Effector memory CD4-positive, alpha-beta T cell (primary cell): ENCODE data around the gene S100P.
"Not testable (repeated sequence)": the region's sequence is repeated elsewhere in the genome, so short reads cannot be mapped to it uniquely, and the experiment has no call there.

Experiments used
- DNase-seq, 3 donors: peaks; one replicate each; pipeline ENCODE4 v3.0.0-alpha.2; 2020
- H3K27ac ChIP-seq: 2 replicates; pipeline ENCODE4 v1.7.0; 2013; ENCODE audit warnings: mild to moderate bottlenecking, low read length, moderate library complexity; ENCODE audit not compliant: insufficient read depth, poor library complexity, severe bottlenecking
- H3K27me3 ChIP-seq: replicated peaks from 2 replicates; pipeline ENCODE4 v1.7.0; 2013; ENCODE audit warnings: mild to moderate bottlenecking, low read length; ENCODE audit not compliant: insufficient read depth, control insufficient read depth, poor library complexity, severe bottlenecking
- H3K36me3 ChIP-seq: 2 replicates; pipeline ENCODE4 v1.7.0; 2013; ENCODE audit warnings: mild to moderate bottlenecking, low read length, moderate library complexity; ENCODE audit not compliant: control insufficient read depth, insufficient read depth
- H3K4me1 ChIP-seq: 2 replicates; pipeline ENCODE4 v1.7.0; 2013; ENCODE audit warnings: low read length, mild to moderate bottlenecking; ENCODE audit not compliant: control insufficient read depth, insufficient read depth, poor library complexity, severe bottlenecking
- H3K4me3 ChIP-seq: 2 replicates; pipeline ENCODE4 v1.7.0; 2013; ENCODE audit warnings: low read length, low read depth, mild to moderate bottlenecking; ENCODE audit not compliant: insufficient read depth, poor library complexity, severe bottlenecking
- H3K9me3 ChIP-seq: 2 replicates; pipeline ENCODE4 v1.7.0; 2013; ENCODE audit warnings: mild to moderate bottlenecking, low read length, moderate library complexity; ENCODE audit not compliant: control insufficient read depth

Gene S100P

DNA sequence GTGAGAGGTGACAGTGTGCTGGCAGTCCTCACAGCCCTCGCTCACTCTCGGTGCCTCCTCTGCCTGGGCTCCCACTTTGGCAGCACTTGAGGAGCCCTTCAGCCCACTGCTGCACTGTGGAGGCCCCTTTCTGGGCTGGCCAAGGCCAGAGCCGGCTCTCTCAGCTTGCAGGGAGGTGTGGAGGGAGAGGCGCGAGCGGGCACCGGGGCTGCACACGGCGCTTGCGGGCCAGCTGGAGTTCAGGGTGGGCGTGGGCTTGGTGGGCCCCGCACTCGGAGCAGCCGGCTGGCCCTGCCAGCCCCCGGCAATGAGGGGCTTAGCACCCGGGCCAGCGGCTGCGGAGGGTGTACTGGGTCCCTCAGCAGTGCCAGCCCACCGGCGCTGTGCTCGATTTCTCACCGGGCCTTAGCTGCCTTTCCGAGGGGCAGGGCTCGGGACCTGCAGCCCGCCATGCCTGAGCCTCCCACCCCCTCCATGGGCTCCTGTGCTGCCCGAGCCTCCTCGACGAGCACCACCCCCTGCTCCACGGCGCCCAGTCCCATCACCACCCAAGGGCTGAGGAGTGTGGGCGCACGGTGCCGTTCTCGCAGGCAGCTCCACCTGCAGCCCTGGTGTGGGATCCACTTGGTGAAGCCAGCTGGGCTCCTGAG, 21.0 kb upstream of the S100P start:
- Histone ChIP-seq H3K4me1 (peaks cover 28% of the 10 kb centered on the region), H3K27ac (peak overlapping the region; percentile 61)

GRCh38 chr4:6673191-6673659, 20.5 kb upstream of the S100P start:
- H3K9me3 ChIP-seq, H3K36me3 ChIP-seq, H3K27me3 ChIP-seq: not testable (repeated sequence)
- H3K4me1 ChIP-seq, result peaks cover 28% of the 10 kb centered on the region
- H3K4me3 ChIP-seq, result peak overlapping the region; percentile 65
- H3K27ac ChIP-seq, result peak overlapping the region; percentile 61
- DNase-seq, result peak; percentile 34 to 36 (median 35)

More for the DNA sequence above, 21.0 kb upstream of the S100P start:
- not testable (repeated sequence) for H3K4me3 ChIP-seq, H3K27me3 ChIP-seq, H3K9me3 ChIP-seq, DNase-seq, H3K36me3 ChIP-seq

DNA sequence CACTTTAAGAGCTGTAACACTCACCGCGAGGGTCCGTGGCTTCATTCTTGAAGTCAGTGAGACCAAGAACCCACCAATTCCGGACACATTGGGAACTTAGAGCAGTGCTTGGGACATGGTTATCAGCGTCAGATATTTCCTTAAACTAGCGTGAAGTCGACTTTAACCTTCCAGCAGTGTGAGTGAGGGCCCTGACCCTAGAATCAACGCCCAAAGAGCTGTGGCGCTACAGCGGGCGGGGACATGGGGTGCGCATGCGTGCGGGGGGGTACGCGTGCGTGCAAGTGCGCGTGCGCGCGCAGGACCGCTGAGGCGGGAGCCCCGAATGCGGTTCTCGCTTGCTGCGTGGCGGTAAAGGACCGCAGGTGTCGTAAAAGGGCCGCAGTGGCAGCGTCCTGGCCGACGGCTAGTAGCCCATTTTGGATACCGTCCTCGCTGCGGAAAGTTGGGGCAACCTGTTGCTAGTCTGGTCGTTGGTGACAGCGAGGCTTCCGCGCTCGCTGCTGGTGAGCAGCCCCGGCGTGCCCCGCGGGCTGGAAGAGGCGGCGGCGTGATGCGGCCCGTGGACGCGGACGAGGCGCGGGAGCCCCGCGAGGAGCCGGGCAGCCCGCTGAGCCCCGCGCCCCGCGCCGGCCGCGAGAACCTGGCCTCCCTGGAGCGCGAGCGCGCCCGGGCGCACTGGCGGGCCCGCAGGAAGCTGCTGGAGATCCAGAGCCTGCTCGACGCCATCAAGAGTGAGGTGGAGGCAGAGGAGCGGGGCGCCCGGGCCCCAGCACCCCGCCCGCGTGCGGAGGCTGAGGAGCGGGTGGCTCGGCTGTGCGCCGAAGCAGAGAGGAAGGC, 19.8 kb upstream of the S100P start:
- Histone ChIP-seq H3K27ac (peak overlapping the region; percentile 61), H3K9me3 (no peaks in the 10 kb centered on the region), H3K4me3 (peak overlapping the region; percentile 65), H3K36me3 (peaks cover 3% of the 10 kb centered on the region), H3K4me1 (peaks cover 28% of the 10 kb centered on the region), H3K27me3 (no peaks in the 10 kb centered on the region)
- DNase-seq, result peak; percentile 92 to 94 (median 93)

GRCh38 chr4:6674500-6675149, 19.1 kb upstream of the S100P start:
- Histone ChIP-seq H3K27ac (peak overlapping the region; percentile 61), H3K36me3 (peaks cover 3% of the 10 kb centered on the region), H3K27me3 (no peaks in the 10 kb centered on the region), H3K4me1 (peaks cover 28% of the 10 kb centered on the region), H3K9me3 (no peaks in the 10 kb centered on the region), H3K4me3 (peak overlapping the region; percentile 65)
- peak; percentile 42 to 58 (median 55) for DNase-seq

DNA sequence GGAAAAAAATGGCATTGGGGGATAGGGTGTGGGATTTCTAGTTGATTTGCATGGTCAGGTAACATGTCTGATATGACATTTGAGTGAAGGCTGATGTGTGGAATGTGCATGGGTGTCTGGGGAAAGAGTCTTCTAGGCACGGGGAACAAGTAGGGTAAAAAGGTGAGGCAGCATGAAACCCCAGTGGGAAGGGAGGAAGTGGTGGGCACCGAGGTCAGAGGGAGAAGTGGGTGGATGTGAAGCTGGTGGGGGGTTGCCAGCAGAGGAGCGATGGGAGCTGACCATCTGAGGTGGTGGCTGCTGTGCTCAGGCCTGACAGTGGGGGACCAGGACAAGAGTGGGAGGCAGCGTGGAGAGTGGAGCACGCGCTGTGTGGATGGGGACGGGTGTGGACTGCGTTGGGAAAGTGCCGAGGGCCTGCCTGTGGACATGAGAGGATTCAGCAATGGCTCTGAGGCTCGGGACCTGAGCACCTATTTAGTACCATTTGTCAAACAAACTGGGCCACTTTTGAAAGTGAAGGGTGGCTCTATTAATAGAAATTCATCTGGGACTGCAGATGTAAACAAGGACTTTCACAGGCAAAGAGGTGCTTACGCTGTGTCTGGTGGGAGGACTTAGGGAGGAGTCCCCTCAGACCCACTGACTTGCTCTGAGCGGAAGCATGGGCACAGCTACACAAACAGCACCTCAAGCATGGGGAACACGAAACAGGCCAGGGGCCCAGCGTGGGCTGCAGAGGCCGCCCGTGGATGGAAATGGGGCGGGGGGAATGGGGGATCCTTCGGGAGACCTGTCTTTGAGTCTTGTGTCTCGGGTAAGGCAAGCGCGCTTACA, 16.7 kb upstream of the S100P start:
- H3K4me1 ChIP-seq, result peaks cover 28% of the 10 kb centered on the region
- no peak for DNase-seq
- no peak overlapping the region for H3K27ac ChIP-seq
- H3K9me3 ChIP-seq, result no peaks in the 10 kb centered on the region
- no peak overlapping the region for H3K4me3 ChIP-seq
- H3K36me3 ChIP-seq, result peaks cover 3% of the 10 kb centered on the region
- H3K27me3 ChIP-seq, result no peaks in the 10 kb centered on the region

DNA sequence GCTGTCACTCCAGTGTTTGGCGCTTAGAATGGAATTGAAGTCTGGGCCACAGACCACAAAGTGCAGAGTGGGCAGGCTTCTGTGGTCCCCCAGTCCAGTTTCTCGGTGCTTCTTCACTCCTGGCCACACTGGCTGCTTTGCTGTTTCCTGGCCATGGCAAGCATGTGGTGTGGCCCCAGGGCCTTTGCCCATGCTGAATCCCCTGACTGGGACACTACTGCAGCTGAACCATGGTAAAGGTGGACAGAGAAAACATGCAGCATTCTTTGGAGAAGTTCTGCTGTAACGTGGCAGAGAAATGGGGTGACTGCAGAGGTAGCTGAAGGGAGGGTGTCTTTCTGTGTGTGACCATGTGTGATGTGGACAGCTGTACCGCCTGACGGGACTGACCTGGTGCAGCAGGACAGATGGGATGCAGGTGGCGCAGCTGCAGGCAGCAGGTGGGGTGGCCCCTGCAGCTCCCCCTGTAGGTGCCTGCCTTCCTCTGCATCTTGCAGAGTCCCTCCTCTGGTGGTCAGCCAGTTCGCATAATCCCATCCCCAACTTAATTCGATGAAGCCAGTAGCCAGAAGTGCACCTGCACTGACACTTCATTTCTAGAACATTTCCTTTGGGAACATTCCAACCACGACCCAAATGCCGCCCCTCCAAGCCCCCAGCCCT, 13.2 kb upstream of the S100P start:
- no peak for DNase-seq
- Histone ChIP-seq H3K9me3 (no peaks in the 10 kb centered on the region), H3K4me3 (no peak overlapping the region), H3K27ac (no peak overlapping the region), H3K27me3 (no peaks in the 10 kb centered on the region), H3K4me1 (peaks cover 20% of the 10 kb centered on the region), H3K36me3 (peaks cover 7% of the 10 kb centered on the region)

GRCh38 chr4:6681191-6681590, 12.5 kb upstream of the S100P start:
- H3K27ac ChIP-seq, result no peak overlapping the region
- H3K4me3 ChIP-seq, result no peak overlapping the region
- H3K4me1 ChIP-seq, result peaks cover 13% of the 10 kb centered on the region
- H3K27me3 ChIP-seq, result no peaks in the 10 kb centered on the region
- peaks cover 7% of the 10 kb centered on the region for H3K36me3 ChIP-seq
- no peaks in the 10 kb centered on the region for H3K9me3 ChIP-seq
- DNase-seq, result no peak

- no peaks in the 10 kb centered on the region for H3K9me3 ChIP-seq
- DNase-seq, result no peak
- no peak overlapping the region for H3K4me3 ChIP-seq
- no peak overlapping the region for H3K27ac ChIP-seq
- no peaks in the 10 kb centered on the region for H3K27me3 ChIP-seq
- peaks cover 5% of the 10 kb centered on the region for H3K36me3 ChIP-seq
- H3K4me1 ChIP-seq, result peaks cover 10% of the 10 kb centered on the region
Measured at GRCh38 chr4:6682862-6683590, 10.7 kb upstream of the S100P start.

- H3K9me3 ChIP-seq, result no peaks in the 10 kb centered on the region
- no peak for DNase-seq
- H3K27me3 ChIP-seq, result no peaks in the 10 kb centered on the region
- H3K36me3 ChIP-seq, result peaks cover 5% of the 10 kb centered on the region
- H3K4me3 ChIP-seq, result no peak overlapping the region
- no peak overlapping the region for H3K27ac ChIP-seq
- H3K4me1 ChIP-seq, result peaks cover 26% of the 10 kb centered on the region
Measured at GRCh38 chr4:6684656-6685055, 9.0 kb upstream of the S100P start.
